ENCODE results near the gene NFATC1.

Gene NFATC1

DNA sequence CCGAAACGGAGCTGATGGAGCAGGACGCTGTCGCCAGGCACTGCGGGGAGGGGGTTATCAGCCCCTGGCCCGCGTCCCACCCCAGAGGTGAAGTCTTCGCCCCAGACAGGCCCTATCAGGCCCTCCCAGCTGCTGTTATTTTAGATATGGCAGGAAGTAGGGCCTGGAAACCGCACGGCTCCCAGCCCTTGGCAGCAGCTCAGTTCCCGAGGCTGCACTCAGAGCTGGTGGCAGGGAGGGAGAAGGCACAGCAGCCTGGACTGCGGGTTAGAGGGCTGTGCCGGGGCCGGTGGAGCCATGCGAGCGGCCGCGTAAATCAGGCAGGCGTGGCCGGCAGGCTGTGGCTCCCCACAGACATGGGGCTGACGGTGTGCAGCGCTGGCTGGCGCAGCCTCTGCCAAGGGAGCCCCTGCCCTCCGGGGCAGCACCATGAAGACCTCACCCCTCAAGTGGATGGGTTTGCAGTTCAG, 111.4 kb downstream of the NFATC1 start:
- peak overlapping the region; percentile 89 for H2AFZ ChIP-seq (ENCODE audit: low read length, unreplicated experiment)
- H3K36me3 ChIP-seq (ENCODE audit: insufficient read depth, low read length) = no peaks in the 10 kb centered on the region
- peaks cover 8% of the 10 kb centered on the region for H3K4me1 ChIP-seq (ENCODE audit: control insufficient read depth, insufficient read depth, low read length, unreplicated experiment)
- peak overlapping the region; percentile 6; the same call in 1 of the 2 replicates for H3K27ac ChIP-seq (ENCODE audit: low read depth, low read length)
- H3K27me3 ChIP-seq (ENCODE audit: insufficient read depth, low read length) = no peaks in the 10 kb centered on the region
- no peaks in the 10 kb centered on the region for H3K79me2 ChIP-seq (ENCODE audit: control insufficient read depth, insufficient read depth, low read length, unreplicated experiment)
- peak overlapping the region; percentile 75 for H3K4me3 ChIP-seq (ENCODE audit: low read depth, low read length)

DNA sequence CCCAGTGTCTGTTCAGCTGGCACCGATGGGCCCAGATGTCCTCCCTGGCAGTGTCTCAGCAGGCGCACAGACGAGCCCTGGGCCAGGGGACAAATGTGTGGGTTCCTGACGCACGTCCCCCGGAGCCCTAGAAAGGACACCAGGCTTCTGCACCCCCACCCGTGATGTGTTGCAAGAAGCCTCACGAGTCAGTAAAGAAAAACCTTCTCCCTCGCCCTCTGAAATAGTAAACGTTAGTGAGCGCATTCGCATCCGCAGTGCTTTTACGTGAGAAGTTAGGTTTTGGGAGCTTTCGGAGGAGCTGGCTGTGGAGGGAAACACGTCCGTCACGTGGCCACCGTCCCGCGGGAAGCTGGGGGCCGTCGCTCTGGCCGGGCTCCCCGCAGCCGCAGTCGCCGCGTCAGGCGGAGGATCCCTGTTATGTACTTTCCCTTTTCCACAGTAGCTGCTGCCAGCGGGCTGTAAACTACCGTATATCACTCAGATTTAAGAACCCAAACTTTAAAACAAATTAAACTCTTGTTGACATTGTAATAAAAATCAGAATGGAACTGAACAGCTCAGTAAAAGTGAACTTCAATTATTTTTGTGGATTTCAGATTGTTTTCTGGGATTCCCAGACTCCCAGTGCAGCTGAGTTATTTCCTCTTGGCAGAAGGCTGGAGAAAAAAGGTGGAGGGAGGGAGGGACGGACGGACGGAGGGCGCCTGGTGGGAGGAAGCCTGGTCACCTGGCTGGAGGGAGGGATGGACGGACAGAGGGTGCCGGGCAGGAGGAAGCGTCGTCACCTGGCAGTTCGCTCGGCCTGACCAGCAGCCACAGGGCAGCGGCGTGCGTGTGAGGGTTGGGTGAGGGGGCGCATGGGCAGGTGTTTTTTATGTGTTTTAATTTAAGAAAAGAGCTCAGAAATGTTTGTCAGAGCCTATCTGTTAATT, 112.1 kb downstream of the NFATC1 start:
- H2AFZ ChIP-seq (ENCODE audit: low read length, unreplicated experiment) = peak overlapping the region; percentile 89
- no peaks in the 10 kb centered on the region for H3K79me2 ChIP-seq (ENCODE audit: control insufficient read depth, insufficient read depth, low read length, unreplicated experiment)
- no peaks in the 10 kb centered on the region for H3K36me3 ChIP-seq (ENCODE audit: insufficient read depth, low read length)
- peaks cover 8% of the 10 kb centered on the region for H3K4me1 ChIP-seq (ENCODE audit: control insufficient read depth, insufficient read depth, low read length, unreplicated experiment)
- peak overlapping the region; percentile 36; the same call in 1 of the 2 replicates for H3K27ac ChIP-seq (ENCODE audit: low read depth, low read length)
- peak overlapping the region; percentile 75 for H3K4me3 ChIP-seq (ENCODE audit: low read depth, low read length)
- H3K27me3 ChIP-seq (ENCODE audit: insufficient read depth, low read length) = no peaks in the 10 kb centered on the region

- no peak overlapping the region for H3K27ac ChIP-seq (ENCODE audit: low read depth, low read length)
- H3K79me2 ChIP-seq (ENCODE audit: control insufficient read depth, insufficient read depth, low read length, unreplicated experiment) = no peaks in the 10 kb centered on the region
- H3K4me3 ChIP-seq (ENCODE audit: low read depth, low read length) = no peak overlapping the region
- H3K27me3 ChIP-seq (ENCODE audit: insufficient read depth, low read length) = no peaks in the 10 kb centered on the region
- H3K36me3 ChIP-seq (ENCODE audit: insufficient read depth, low read length) = no peaks in the 10 kb centered on the region
- peaks cover 8% of the 10 kb centered on the region for H3K4me1 ChIP-seq (ENCODE audit: control insufficient read depth, insufficient read depth, low read length, unreplicated experiment)
- no peak overlapping the region for H2AFZ ChIP-seq (ENCODE audit: low read length, unreplicated experiment)
Observed at GRCh38 chr18:79508565-79509535, 113.1 kb downstream of the NFATC1 start.

DNA sequence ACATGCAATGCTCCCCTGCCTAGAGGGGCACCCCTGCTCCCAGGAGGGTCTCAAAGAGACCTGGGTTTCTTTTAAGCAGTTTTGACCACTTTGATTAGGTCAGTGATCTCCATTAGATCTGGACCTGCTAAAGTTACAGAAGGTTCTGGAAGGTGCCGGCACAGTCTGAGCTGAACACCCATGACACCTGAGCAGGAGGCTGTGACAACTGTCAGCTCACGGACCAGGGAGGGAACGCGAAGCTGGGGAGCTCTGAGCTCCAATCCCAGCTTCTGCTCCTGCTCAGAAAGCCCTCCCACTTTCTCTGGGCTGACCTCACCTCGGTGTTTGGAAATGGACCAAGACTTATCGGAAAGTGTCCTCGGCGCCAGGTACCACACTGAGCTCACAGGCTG, 113.8 kb downstream of the NFATC1 start:
- no peak overlapping the region for H3K4me3 ChIP-seq (ENCODE audit: low read depth, low read length)
- H3K4me1 ChIP-seq (ENCODE audit: control insufficient read depth, insufficient read depth, low read length, unreplicated experiment) = peaks cover 8% of the 10 kb centered on the region
- no peak overlapping the region for H3K27ac ChIP-seq (ENCODE audit: low read depth, low read length)
- no peak overlapping the region for H2AFZ ChIP-seq (ENCODE audit: low read length, unreplicated experiment)
- H3K79me2 ChIP-seq (ENCODE audit: control insufficient read depth, insufficient read depth, low read length, unreplicated experiment) = no peaks in the 10 kb centered on the region
- H3K36me3 ChIP-seq (ENCODE audit: insufficient read depth, low read length) = no peaks in the 10 kb centered on the region
- no peaks in the 10 kb centered on the region for H3K27me3 ChIP-seq (ENCODE audit: insufficient read depth, low read length)

GRCh38 chr18:79510046-79510685, 114.4 kb downstream of the NFATC1 start:
- H2AFZ ChIP-seq (ENCODE audit: low read length, unreplicated experiment) = no peak overlapping the region
- no peaks in the 10 kb centered on the region for H3K79me2 ChIP-seq (ENCODE audit: control insufficient read depth, insufficient read depth, low read length, unreplicated experiment)
- H3K4me3 ChIP-seq (ENCODE audit: low read depth, low read length) = no peak overlapping the region
- H3K36me3 ChIP-seq (ENCODE audit: insufficient read depth, low read length) = no peaks in the 10 kb centered on the region
- H3K27me3 ChIP-seq (ENCODE audit: insufficient read depth, low read length) = no peaks in the 10 kb centered on the region
- no peak overlapping the region for H3K27ac ChIP-seq (ENCODE audit: low read depth, low read length)
- peaks cover 8% of the 10 kb centered on the region for H3K4me1 ChIP-seq (ENCODE audit: control insufficient read depth, insufficient read depth, low read length, unreplicated experiment)

- Histone ChIP-seq H3K4me3 (ENCODE audit: low read depth, low read length) (no peak overlapping the region), H3K27me3 (ENCODE audit: insufficient read depth, low read length) (no peaks in the 10 kb centered on the region), H3K79me2 (ENCODE audit: control insufficient read depth, insufficient read depth, low read length, unreplicated experiment) (no peaks in the 10 kb centered on the region), H3K36me3 (ENCODE audit: insufficient read depth, low read length) (no peaks in the 10 kb centered on the region), H3K27ac (ENCODE audit: low read depth, low read length) (no peak overlapping the region), H3K4me1 (ENCODE audit: control insufficient read depth, insufficient read depth, low read length, unreplicated experiment) (peaks cover 8% of the 10 kb centered on the region), H2AFZ (ENCODE audit: low read length, unreplicated experiment) (no peak overlapping the region)
Observed at GRCh38 chr18:79510731-79511241, 115.1 kb downstream of the NFATC1 start.

GRCh38 chr18:79511271-79511670, 115.5 kb downstream of the NFATC1 start:
- Histone ChIP-seq H3K79me2 (ENCODE audit: control insufficient read depth, insufficient read depth, low read length, unreplicated experiment) (no peaks in the 10 kb centered on the region), H3K4me1 (ENCODE audit: control insufficient read depth, insufficient read depth, low read length, unreplicated experiment) (peaks cover 8% of the 10 kb centered on the region), H3K4me3 (ENCODE audit: low read depth, low read length) (no peak overlapping the region), H3K27me3 (ENCODE audit: insufficient read depth, low read length) (no peaks in the 10 kb centered on the region), H3K36me3 (ENCODE audit: insufficient read depth, low read length) (no peaks in the 10 kb centered on the region), H2AFZ (ENCODE audit: low read length, unreplicated experiment) (no peak overlapping the region), H3K27ac (ENCODE audit: low read depth, low read length) (no peak overlapping the region)

GRCh38 chr18:79511671-79512301, 116.1 kb downstream of the NFATC1 start:
- Histone ChIP-seq H3K79me2 (ENCODE audit: control insufficient read depth, insufficient read depth, low read length, unreplicated experiment) (no peaks in the 10 kb centered on the region), H3K36me3 (ENCODE audit: insufficient read depth, low read length) (no peaks in the 10 kb centered on the region), H3K4me1 (ENCODE audit: control insufficient read depth, insufficient read depth, low read length, unreplicated experiment) (peaks cover 6% of the 10 kb centered on the region), H3K27ac (ENCODE audit: low read depth, low read length) (no peak overlapping the region), H3K27me3 (ENCODE audit: insufficient read depth, low read length) (no peaks in the 10 kb centered on the region), H3K4me3 (ENCODE audit: low read depth, low read length) (no peak overlapping the region), H2AFZ (ENCODE audit: low read length, unreplicated experiment) (no peak overlapping the region)

GRCh38 chr18:79512461-79513380, 117.0 kb downstream of the NFATC1 start:
- Histone ChIP-seq H2AFZ (ENCODE audit: low read length, unreplicated experiment) (no peak overlapping the region), H3K27me3 (ENCODE audit: insufficient read depth, low read length) (no peaks in the 10 kb centered on the region), H3K4me1 (ENCODE audit: control insufficient read depth, insufficient read depth, low read length, unreplicated experiment) (no peaks in the 10 kb centered on the region), H3K4me3 (ENCODE audit: low read depth, low read length) (no peak overlapping the region), H3K27ac (ENCODE audit: low read depth, low read length) (no peak overlapping the region), H3K79me2 (ENCODE audit: control insufficient read depth, insufficient read depth, low read length, unreplicated experiment) (no peaks in the 10 kb centered on the region), H3K36me3 (ENCODE audit: insufficient read depth, low read length) (no peaks in the 10 kb centered on the region)

Data from ACC112 (cell line).